Cerebellar nuclear complex (tissue), 1 donor: ENCODE measurements around the gene IFI27L2.

ENCODE experiments used
- DNase-seq, 2 experiments: peaks; one replicate each; lab custom pipeline; 2025; lab: John Stamatoyannopoulos, UW

The IFI27L2 gene

GRCh38 chr14:94100847-94101246, 28.6 kb downstream of the IFI27L2 start:
- DNase-seq, result no peak

- no peak for DNase-seq
Measured at GRCh38 chr14:94099006-94099405, 30.4 kb downstream of the IFI27L2 start.

GRCh38 chr14:94098326-94098992, 30.9 kb downstream of the IFI27L2 start:
- DNase-seq, result no peak

- DNase-seq, result no peak
Measured at GRCh38 chr14:94097091-94097490, 32.3 kb downstream of the IFI27L2 start.

DNA sequence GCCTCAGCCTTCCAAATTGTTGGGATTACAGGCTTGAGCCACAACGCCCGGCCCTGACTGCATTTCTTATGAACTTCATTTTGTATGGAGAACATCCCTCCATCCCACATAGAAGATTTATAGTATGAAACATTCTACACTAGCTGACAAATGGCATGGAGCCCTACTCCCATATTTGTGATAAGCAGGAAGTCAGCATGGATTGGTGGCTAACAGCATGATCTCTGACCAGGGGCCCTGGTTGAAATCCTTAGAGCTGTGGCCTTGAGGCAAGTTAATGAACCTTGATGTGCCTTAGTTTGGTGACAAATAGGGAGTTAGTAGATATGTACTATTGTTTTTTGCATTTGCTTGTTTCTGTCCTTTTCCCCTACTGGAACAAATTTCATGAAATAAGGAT, 36.0 kb downstream of the IFI27L2 start:
- no peak for DNase-seq

DNA sequence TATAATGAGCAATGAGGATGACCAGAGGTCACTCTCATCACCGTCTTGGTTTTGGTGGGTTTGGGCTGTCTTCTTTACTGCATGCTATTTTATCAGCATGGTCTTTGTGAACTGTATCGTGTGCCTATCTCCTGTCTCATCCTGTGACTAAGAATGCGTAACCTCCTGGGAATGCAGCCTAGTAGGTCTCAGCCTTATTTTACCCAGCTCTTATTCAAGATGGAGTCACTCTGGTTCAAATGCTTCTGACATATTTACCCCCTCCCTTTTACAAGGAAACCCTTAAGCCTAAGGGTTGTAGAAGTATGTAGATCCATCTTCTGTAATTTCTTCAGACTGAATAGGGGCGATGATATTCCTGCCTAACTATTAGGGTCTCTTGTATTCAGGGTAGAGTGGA, 39.9 kb downstream of the IFI27L2 start:
- DNase-seq, result no peak

- no peak for DNase-seq
Measured at GRCh38 chr14:94088516-94088915, 40.9 kb downstream of the IFI27L2 start.

- DNase-seq, result no peak
Measured at GRCh38 chr14:94087891-94088290, 41.5 kb downstream of the IFI27L2 start.

- DNase-seq, result no peak
Measured at GRCh38 chr14:94081386-94081820, 48.0 kb downstream of the IFI27L2 start.

DNA sequence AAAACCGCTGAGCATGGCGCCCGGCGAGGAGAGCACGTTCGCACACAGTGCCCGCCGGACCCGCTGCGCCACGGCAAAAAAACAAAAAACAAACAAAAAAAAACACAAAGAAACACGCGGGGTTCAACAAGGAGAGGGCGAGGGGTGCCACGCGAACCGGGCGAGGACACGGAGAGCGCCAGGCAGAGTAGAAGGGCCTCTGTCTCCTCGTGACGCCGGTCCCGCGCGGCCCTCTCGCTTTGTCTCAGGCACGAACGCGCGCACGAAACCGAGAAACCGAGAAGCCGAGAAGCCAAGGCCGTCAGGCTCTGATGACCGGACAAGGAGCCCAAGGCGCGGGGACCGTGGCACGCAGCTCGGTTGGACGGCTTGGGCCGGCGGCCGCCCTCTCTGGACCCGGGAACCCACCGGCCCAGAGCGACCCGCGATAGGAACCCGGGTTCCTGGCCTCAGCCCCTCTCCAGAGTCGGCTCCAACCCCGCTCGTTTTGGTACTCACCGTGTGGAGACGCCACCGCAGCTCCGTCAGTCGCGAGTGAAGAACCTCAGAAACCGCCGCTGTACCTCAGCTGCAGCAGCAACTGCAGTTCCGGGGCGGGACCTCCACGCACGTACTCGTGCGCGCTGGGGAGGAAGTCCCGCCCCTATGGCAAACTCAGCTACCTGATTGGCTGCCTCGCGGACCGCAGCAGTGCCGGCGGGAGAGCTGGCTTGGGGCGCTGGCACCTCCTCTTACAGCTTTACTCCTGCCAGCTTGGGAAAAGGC, 48.6 kb downstream of the IFI27L2 start, which contains the start of the genes DDX24 and IFI27L1:
DDX24 (minus strand) TSS at position 582 of the 765 bp plus-strand sequence. CDS start 1,460 bp downstream, outside the sequence.
IFI27L1 (plus strand) TSS at position 690 of the 765 bp plus-strand sequence. CDS start 15,628 bp downstream, outside the sequence.
- peak; percentile 70 to 75 for DNase-seq

DNA sequence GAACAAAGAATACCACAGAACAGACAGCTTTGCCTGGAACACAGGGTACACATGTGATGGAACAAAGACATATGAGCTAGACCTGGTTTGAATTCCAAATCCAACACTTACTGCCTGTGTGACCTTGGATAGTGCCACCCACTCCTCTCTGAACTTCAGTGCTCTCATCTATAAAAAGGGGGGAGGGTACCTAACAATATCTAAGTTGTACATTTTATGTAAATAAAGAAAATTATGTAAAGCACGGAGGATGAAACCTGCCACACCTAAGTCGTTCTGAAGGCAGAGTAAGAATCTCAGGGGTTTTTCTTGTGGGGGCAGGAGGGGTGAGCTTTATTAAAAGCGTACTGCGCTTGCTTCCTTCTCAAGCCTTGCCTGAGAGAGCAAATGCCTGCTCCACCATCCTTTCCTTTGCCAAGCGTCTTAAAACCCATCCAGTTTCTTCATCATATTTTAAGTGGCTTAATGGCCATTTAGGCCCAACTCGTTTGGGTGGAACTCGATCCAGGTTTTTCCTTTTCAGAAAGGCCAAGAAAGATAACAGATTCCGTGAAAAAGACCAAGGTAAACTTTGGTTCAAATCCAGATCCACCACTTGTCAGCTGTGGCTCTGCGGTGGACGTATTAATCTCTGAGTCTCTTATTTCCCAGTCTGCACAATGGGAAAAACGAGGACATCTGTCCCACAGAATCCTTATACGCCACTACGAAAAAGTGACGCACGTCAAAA, 49.3 kb downstream of the IFI27L2 start:
- DNase-seq, result no peak

DNA sequence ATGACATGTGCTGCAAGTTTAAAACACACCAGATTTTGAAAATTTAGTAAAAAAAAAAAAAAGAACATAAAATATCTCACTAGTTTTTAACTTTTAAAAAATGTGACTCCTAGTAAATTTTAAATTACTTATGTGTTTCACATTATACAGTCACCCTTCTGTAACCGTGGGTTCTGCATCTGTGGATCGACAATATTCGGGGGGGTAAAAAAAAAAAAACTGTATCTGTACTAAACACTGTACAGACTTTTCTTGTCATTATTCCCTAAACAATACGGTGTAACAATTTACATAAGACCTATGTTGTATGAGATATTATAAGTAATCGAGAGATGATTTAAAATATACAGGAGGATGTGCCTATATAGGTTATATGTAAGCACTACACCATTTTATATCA, 51.6 kb downstream of the IFI27L2 start:
- DNase-seq, result no peak
